ENCODE data around the gene POU2F3. TPM values are rescaled to one million over a fixed set of nuclear protein-coding genes. Genes with fewer than 3 reads are reported as not detected.
A peak's percentile ranks its signal among the peaks of the same experiment; 100 is the strongest.

The POU2F3 gene
- polyA plus RNA-seq, 1 experiment = not detected

GRCh38 chr11:120228794-120229384 is 11.1 kb upstream of the POU2F3 start:
- no peaks in the 10 kb centered on the region for H3K9me3 ChIP-seq (ENCODE audit: control insufficient read depth, insufficient read depth, low read length)
- CTCF ChIA-PET = interaction anchor here (0.5 to 9.5 kb wide), 16 partner anchors 11 to 737 kb away, joined by 3 to 148 read pairs (median 4); partner anchors contain the start of gene POU2F3

GRCh38 chr11:120229451-120230424 is 10.2 kb upstream of the POU2F3 start:
- POLR2A ChIA-PET = no interaction called here
- Histone ChIP-seq H3K9me3 (ENCODE audit: control insufficient read depth, insufficient read depth, low read length) (no peaks in the 10 kb centered on the region), H3K4me3 (ENCODE audit: low read depth, low read length) (no peak overlapping the region), H3K27ac (ENCODE audit: low read depth, low read length) (peak overlapping the region; percentile 21), H3K27me3 (ENCODE audit: control insufficient read depth, insufficient read depth, low read length) (peaks cover 16% of the 10 kb centered on the region)
- peak; percentile 72 for TF ChIP-seq CTCF (IDR thresholded peaks at IDR 0.05; ENCODE audit: low read depth, low read length)
- CTCF ChIA-PET = interaction anchor here (0.5 to 9.5 kb wide), 18 partner anchors 10 to 738 kb away, joined by 3 to 148 read pairs (median 4); partner anchors contain the start of gene POU2F3
- no peak for DNase-seq (ENCODE audit: low read depth, low spot score)

More at GRCh38 chr11:120228794-120229384, 11.1 kb upstream of the POU2F3 start:
- DNase-seq (ENCODE audit: low read depth, low spot score) = no peak
- Histone ChIP-seq H3K27ac (ENCODE audit: low read depth, low read length) (no peak overlapping the region), H3K4me3 (ENCODE audit: low read depth, low read length) (no peak overlapping the region), H3K27me3 (ENCODE audit: control insufficient read depth, insufficient read depth, low read length) (peaks cover 10% of the 10 kb centered on the region)
- POLR2A ChIA-PET = no interaction called here
- peak; percentile 18; the same call in 1 of the 2 replicates for TF ChIP-seq CTCF (IDR thresholded peaks at IDR 0.05; ENCODE audit: low read depth, low read length)

GRCh38 chr11:120230433-120231071 is 9.4 kb upstream of the POU2F3 start:
- no peak for TF ChIP-seq CTCF (IDR thresholded peaks at IDR 0.05; ENCODE audit: low read depth, low read length)
- Histone ChIP-seq H3K27ac (ENCODE audit: low read depth, low read length) (no peak overlapping the region), H3K4me3 (ENCODE audit: low read depth, low read length) (no peak overlapping the region), H3K9me3 (ENCODE audit: control insufficient read depth, insufficient read depth, low read length) (no peaks in the 10 kb centered on the region), H3K27me3 (ENCODE audit: control insufficient read depth, insufficient read depth, low read length) (peaks cover 18% of the 10 kb centered on the region)
- ChIA-PET CTCF (interaction anchor here (1.0 to 9.5 kb wide), 12 partner anchors 9 to 72 kb away, joined by 3 to 148 read pairs (median 8); partner anchors contain the start of gene POU2F3), POLR2A (no interaction called here)
- DNase-seq (ENCODE audit: low read depth, low spot score) = no peak

DNA sequence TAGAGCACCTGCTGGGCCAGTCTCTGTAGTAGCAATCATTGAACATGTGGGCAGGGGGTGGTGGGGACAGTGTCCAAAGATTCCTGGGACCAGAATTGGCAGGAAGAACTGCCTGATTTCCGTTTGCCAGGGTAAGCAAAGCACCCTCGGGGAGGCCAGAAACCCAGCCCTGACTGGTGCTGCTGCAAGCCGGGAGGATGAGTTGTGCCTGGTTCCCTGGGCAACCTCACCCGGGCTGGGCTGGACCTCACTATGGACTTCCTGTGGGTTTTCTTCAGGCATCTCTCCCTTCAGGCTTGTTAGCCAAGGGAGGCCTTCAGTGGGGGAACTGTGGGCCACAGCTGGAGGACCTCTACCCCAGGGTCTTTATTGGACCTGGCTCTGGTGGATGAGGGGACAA is 8.0 kb upstream of the POU2F3 start:
- Histone ChIP-seq H3K9me3 (ENCODE audit: control insufficient read depth, insufficient read depth, low read length) (no peaks in the 10 kb centered on the region), H3K27ac (ENCODE audit: low read depth, low read length) (no peak overlapping the region), H3K27me3 (ENCODE audit: control insufficient read depth, insufficient read depth, low read length) (peaks cover 27% of the 10 kb centered on the region), H3K4me3 (ENCODE audit: low read depth, low read length) (no peak overlapping the region)
- TF ChIP-seq CTCF (IDR thresholded peaks at IDR 0.05; ENCODE audit: low read depth, low read length) = no peak
- CTCF ChIA-PET = interaction anchor here (1.7 to 9.5 kb wide), 4 partner anchors 16 to 71 kb away, joined by 5 to 148 read pairs (median 15); no protein-coding TSS in a partner anchor
- POLR2A ChIA-PET = interaction anchor here (0.6 kb wide), 1 partner anchor 632 kb away, joined by 4 read pairs; no protein-coding TSS in a partner anchor
- no peak for DNase-seq (ENCODE audit: low read depth, low spot score)
